Hindlimb muscle (tissue), 1 donor: ENCODE data around the gene ADAM12. TPM values are rescaled to one million over a fixed set of nuclear protein-coding genes. Genes with fewer than 3 reads are reported as not detected.
"Not testable (repeated sequence)": the region's sequence is repeated elsewhere in the genome, so short reads cannot be mapped to it uniquely, and the experiment has no call there.

Experiments
- DNase-seq: peaks from one replicate; pipeline ENCODE4 v3.0.0-alpha.2; 2013
- polyA plus RNA-seq: library from polyadenylated mRNA; unstranded; fragments of 120-200 nt; gene quantifications from one replicate; pipeline ENCODE4 v1.2.1, GENCODE V29; 2013; ENCODE audit not compliant: insufficient read length

The ADAM12 gene
- polyA plus RNA-seq, 1 donor, result 18.6 TPM

DNA sequence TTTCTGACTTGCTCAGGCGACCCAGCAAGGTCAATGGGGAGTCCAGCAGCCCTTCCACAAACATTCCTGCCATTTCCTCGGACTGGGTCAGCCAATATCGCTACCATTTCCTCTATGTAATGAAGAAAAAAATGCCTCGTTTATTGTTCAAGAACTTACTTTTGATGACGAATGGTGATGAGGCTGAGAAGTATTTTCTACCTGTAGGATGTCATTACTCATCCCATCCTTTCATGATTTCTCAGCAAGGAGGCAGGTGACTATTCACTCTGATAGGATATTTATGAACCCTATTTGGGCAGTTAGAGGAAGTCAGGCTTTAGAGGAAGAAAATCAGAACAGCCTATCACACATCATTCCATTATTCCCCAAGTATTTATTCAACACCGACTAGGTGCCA is 313.3 kb downstream of the ADAM12 start:
- no peak for DNase-seq

- DNase-seq, result no peak
These were observed 314.0 kb downstream of the ADAM12 start for GRCh38 chr10:126074291-126074690.

- no peak for DNase-seq
These were observed 314.7 kb downstream of the ADAM12 start for GRCh38 chr10:126073606-126074005.

- DNase-seq, result no peak
These were observed 315.7 kb downstream of the ADAM12 start for GRCh38 chr10:126072622-126073021.

GRCh38 chr10:126070476-126071215 is 317.6 kb downstream of the ADAM12 start:
- no peak for DNase-seq

- no peak for DNase-seq
These were observed 320.0 kb downstream of the ADAM12 start for GRCh38 chr10:126068322-126068721.

DNA sequence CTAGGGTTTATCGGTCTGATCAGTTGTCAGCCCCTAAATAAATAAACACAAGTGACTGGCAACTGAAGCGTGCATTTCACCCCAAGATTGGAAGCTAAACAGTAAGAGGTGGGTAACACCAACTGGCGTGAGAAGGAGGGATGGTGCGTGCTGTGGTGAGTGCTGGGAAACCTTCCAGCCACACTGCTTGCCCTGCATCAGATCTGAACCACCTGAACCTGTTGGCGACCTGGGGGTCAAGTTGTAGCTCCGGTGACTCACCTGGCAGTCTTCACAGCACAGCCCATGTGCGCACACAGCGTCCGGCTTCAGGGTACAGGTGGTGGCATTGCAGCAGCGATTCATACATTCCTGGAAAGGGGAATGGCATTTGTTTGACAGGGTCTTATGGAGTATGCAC is 321.8 kb downstream of the ADAM12 start:
- no peak for DNase-seq

- no peak for DNase-seq
These were observed 322.4 kb downstream of the ADAM12 start for GRCh38 chr10:126065751-126066377.

DNA sequence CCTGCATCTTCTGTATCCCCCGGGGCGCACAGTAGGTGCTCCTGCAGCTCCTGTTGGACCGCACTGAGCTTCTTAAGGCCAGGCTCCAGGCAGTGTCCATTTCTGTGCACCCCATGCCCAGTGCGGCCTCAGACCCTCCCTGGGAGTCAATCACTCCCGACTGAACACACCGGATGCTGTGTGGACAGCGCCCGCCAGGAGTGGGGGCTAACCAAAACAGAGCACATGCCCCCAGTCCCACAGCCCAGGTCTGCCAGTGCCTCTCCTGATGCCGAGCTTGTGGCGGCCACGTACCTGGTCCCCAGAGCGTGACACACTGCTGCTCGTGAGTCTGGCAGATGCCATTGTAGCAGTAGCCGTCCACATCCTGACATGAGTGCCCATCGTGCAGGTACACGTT is 323.8 kb downstream of the ADAM12 start:
- no peak for DNase-seq

- no peak for DNase-seq
These were observed 324.9 kb downstream of the ADAM12 start for GRCh38 chr10:126063353-126063791.

DNA sequence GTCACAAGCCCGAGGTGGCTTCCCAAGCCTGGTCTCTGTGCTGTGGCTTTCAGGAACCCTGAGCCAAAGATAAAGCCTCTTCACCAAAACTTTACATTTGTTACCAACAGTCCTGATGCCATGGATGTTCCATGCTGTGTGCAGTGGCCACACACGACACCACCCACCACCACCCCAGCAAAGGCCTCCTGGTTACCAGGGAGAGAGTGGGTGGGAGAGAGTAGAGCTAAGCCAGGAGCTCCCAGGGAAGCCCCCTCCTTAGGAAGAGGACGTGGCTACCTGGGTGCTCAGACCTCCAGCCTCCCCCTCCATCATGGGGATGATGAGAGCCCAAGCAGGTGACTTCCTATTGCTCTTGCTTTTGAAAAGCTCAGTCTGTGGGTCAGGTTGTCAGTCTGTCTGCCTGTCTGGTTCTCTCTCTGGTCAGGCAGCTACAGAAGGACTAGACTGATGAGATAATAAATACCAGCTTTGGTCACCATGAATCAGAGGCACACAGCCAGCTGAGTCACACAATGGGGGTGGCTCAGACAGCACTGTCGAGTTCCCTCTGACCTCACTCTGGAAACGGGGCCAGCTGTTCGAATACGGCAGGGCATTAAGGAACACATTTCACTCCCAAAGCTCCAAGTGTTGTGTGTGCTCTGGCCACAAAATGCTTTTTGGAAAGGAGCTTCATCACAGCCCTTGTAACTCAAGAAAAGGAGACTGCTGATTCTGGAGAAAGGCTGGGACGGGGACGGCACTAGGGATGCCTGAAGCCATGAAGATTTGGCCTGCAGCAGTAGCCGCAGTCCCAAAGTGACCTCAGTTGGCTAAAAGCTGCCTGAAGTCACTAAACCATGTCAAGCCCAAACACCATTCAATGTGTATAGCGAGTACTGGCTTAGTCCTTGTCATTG is 325.9 kb downstream of the ADAM12 start:
- peak; percentile 82 for DNase-seq

DNA sequence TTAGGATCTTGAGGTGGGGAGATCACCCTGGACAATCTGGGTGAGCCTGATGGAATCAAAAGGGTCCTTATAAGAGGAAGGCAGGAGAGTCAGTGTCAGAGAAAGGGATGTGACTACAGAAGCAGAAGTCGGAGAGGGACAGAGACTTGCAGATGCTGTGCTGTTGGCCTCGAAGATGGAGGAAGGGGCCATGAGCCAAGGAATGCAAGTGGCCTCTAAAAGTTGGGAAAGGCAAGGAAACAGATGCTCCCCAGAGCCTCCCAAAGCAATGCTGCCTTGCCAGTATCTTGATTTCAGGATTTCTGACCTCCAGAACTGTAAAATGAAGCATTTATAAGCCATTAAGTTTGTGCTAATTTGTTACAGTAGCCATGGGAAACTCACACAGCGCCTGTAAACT is 326.8 kb downstream of the ADAM12 start:
- no peak for DNase-seq

DNA sequence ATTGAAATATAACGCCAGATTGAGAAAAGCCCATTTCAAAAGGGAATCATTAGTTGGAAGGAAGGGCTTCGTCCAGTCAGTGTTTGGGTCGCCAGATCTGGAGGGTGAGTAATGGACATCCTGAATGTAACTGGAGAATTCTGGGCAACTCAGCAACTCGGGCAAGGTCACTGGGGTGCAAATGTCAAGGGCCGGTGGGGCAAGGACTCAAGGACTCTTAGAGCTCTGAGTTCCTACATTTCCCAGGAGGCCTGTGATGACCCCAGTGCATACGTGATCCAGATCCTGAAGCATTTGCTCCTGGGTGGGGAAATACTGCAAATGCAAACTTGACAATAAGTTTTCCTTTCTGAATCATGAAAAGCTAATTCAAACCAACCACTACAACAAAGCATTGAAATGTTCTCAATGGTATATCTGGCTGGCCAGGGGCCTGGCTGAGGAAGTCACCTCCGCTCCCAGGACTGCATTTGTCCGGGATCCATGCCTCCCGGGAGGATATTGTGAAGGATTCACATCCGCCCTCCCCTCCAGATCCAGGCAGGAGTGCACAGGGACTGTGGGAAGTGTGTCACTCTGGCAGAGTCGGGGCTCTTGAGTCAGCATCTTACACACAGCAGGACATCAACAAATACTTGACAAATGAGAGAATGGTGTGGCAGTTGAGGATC is 327.9 kb downstream of the ADAM12 start:
- DNase-seq, result no peak

- DNase-seq, result no peak
These were observed 329.0 kb downstream of the ADAM12 start for GRCh38 chr10:126059076-126059826.

GRCh38 chr10:126058507-126058906 is 329.8 kb downstream of the ADAM12 start:
- no peak for DNase-seq

DNA sequence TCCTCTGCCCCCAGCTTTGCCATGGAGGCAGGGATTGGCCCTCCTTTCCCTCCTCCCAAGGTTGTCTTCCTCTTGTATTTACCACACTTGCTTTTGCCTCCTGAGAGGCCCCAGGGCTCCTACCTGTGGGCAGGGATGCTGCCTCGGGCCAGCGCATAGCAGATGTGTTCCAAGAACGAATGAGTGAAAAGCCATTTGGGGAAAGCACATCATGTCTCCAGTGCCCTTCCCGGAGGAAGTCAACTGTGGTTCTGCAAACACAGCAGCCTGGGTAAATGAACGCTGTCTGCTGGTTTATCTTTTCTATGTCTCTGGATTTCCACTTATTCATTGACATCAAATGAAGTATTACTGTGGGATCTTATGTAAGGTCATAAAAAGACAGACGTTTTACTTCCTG is 330.2 kb downstream of the ADAM12 start:
- DNase-seq, result no peak

GRCh38 chr10:126057494-126057893 is 330.8 kb downstream of the ADAM12 start:
- DNase-seq, result no peak

GRCh38 chr10:126054191-126054590 is 334.1 kb downstream of the ADAM12 start:
- no peak for DNase-seq

GRCh38 chr10:126052171-126052570 is 336.1 kb downstream of the ADAM12 start:
- DNase-seq, result no peak

DNA sequence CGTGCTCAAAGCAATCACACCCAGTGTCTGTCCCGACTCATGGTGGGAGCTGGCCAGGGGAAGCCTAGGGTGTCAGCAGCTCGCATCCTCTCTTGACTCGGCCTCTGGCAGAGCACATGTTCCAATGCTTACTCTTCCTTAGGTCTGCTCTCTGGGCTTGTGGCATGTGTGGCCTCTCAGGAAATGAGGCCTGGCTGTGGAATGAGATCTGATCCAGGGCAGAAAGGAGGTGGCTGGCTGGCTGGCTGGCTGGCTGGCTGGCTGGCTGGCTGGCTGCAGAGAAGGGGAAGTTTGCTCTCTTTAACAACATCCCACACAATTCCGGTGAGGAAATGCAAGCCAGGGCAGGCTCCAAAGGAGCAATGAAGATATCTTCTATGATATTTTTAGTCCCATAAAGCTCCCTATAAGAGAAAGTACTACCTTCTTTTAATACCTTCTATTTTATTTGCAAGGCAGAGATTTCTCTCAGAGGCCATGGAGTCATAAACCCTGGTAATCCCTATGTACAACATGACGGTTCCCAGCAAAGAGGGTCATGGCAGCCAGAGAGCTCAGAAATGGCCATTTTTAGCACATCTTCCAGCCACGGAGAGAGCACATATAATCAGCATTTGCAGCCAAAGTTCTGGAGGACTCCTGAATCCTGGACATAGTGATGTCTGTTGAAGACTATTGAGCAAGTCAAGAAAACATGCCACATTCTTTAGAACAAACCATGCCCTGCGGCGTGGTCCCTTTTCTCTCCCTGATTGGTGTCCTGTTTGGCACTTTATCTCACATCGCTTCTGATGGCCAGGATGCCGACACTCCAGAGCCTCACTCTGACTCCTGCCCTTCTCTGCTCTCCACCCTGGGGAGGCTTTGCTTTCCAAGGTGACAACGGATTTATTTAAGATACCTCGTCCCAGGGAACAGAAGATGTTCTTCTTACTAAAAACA is 338.2 kb downstream of the ADAM12 start:
- no peak for DNase-seq

DNA sequence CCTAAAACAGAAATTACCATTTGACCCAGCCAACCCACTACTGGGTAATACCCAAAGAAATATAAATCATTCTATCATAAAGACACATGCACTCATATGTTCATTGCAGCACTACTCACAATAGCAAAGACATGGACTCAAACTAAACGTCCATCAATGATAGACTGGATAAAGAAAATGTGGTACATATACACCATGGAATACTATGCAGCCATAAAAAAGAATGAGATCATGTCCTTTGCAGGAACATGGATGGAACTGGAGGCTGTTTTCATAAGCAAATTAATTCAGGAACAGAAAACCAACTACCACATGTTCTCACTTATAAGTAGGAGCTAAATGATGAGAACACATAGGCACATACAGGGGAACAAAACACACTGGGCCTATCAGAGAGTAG is 340.5 kb downstream of the ADAM12 start:
- DNase-seq, result not testable (repeated sequence)
